ENCODE measurements around the gene OR2W3. TPM values are rescaled to one million over a fixed set of nuclear protein-coding genes. Genes with fewer than 3 reads are reported as not detected.

Gene OR2W3
- polyA plus RNA-seq, 1 donor from 2014 or later: not detected

DNA sequence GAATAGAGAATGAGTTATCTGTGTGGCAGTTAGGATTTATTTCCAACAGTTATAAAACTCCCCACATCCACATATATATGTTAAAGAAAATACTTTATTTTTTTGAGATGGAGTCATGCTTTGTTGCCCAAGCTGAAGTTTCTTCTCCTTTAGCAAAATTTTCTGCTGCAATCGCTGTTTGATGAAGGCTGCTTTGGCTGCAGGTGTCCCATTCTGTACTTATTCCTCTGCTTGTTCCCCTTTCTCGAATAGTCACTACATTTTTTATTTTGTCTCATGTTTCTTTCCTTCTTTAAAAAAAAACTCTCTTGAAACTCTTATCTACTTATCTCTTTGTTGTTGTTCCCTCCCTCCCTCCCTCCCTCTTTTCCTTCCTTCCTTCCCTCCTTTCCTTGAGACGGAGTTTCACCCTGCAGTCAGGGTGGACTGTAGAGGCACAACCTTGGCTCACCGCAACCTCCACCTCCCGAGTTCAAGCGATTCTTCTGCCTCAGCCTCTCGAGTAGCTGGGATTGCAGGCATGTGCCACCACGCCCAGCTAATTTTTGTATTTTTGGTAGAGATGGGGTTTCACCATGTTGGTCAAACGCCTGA lies 10.6 kb downstream of the OR2W3 start:
- Histone ChIP-seq H3K9me3 (ENCODE audit: low read length) (peaks cover 4% of the 10 kb centered on the region), H3K79me2 (replicated peaks; ENCODE audit: insufficient read depth, low read length) (no peaks in the 10 kb centered on the region), H3K27me3 (ENCODE audit: insufficient read depth, low read depth, low read length) (no peaks in the 10 kb centered on the region), H3K27ac (ENCODE audit: low read length) (no peak overlapping the region), H3K4me3 (ENCODE audit: low read length) (no peak overlapping the region), H3K36me3 (ENCODE audit: insufficient read depth, low read length) (no peaks in the 10 kb centered on the region), H3K9ac (ENCODE audit: low read length) (no peak overlapping the region), H3F3A (ENCODE audit: insufficient read depth, low read length, poor library complexity, severe bottlenecking) (no peaks in the 10 kb centered on the region), H4K20me1 (ENCODE audit: insufficient read depth) (no peaks in the 10 kb centered on the region), H3K9me2 (ENCODE audit: insufficient read depth, low read length) (no peaks in the 10 kb centered on the region), H2AFZ (ENCODE audit: low read depth, low read length) (no peak overlapping the region), H3K4me2 (ENCODE audit: low read length) (no peak overlapping the region)
- TF ChIP-seq MXI1 (conservative IDR thresholded peaks at IDR 0.05; ENCODE audit: poor library complexity, severe bottlenecking) (no peak), POLR2AphosphoS5 (IDR thresholded peaks at IDR 0.05) (no peak)
- TF ChIP-seq, protein P1, sequence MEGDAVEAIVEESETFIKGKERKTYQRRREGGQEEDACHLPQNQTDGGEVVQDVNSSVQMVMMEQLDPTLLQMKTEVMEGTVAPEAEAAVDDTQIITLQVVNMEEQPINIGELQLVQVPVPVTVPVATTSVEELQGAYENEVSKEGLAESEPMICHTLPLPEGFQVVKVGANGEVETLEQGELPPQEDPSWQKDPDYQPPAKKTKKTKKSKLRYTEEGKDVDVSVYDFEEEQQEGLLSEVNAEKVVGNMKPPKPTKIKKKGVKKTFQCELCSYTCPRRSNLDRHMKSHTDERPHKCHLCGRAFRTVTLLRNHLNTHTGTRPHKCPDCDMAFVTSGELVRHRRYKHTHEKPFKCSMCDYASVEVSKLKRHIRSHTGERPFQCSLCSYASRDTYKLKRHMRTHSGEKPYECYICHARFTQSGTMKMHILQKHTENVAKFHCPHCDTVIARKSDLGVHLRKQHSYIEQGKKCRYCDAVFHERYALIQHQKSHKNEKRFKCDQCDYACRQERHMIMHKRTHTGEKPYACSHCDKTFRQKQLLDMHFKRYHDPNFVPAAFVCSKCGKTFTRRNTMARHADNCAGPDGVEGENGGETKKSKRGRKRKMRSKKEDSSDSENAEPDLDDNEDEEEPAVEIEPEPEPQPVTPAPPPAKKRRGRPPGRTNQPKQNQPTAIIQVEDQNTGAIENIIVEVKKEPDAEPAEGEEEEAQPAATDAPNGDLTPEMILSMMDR (IDR thresholded peaks at IDR 0.05; ENCODE audit: poor library complexity, severe bottlenecking): no peak

DNA sequence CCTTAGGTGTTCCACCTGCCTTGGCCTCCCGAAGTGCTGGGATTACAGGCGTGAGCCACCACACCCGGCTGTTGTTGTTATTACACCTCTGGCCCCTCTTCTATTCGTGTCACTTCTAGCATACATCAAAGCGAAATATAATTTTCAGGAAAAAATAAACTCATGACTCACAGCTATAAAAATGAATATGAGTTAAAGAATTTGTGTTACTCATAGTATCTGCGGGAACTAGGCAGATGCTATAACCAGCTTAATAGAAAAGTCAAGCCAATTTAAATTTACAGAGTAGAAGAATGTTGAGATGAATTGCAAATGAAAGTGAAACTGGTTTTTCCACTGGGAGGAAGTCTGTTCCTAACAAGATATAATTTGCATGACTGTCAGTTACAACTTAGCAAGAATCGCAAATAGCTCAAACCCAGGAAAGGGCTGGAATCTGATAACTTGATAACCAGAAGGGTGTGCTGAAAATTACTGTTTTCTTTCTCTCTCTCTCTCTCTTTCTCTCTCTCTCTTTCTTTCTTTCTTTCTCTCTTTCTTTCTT lies 11.2 kb downstream of the OR2W3 start:
- H3K9me3 ChIP-seq (ENCODE audit: low read length): peaks cover 4% of the 10 kb centered on the region
- no peak overlapping the region for H3K27ac ChIP-seq (ENCODE audit: low read length)

DNA sequence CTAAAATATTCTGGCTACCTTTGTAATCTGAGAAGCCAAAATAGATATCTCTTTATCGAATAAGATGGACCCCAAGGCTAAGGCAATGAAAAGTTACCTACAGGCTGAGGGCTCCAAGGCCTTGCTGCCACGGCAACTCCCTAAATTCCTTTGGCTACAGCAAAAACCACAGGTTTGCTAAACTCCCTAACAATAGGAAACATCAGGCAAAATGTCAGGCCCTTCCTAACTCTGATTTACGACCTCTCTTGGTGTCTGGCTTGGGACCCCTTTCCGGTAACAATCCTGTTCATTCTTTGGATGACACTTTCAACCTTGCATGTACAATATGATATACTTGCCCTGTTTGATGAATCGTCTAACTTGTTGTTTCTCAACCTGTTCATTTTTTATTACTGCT lies 13.4 kb downstream of the OR2W3 start:
- TF ChIP-seq TAF1 (IDR thresholded peaks at IDR 0.05; ENCODE audit: low read depth) (no peak), EZH2 (IDR thresholded peaks at IDR 0.05; ENCODE audit: borderline replicate concordance, insufficient read depth, low read length, poor library complexity, severe bottlenecking) (no peak), RAD21 (conservative IDR thresholded peaks at IDR 0.05) (no peak), EP300 (conservative IDR thresholded peaks at IDR 0.05; ENCODE audit: poor library complexity, severe bottlenecking) (no peak)
- Histone ChIP-seq H3K27ac (ENCODE audit: low read length) (no peak overlapping the region), H3K9me3 (ENCODE audit: low read length) (peaks cover 4% of the 10 kb centered on the region), H3K79me2 (replicated peaks; ENCODE audit: insufficient read depth, low read length) (no peaks in the 10 kb centered on the region), H3K4me2 (ENCODE audit: low read length) (no peak overlapping the region), H3K9me2 (ENCODE audit: insufficient read depth, low read length) (no peaks in the 10 kb centered on the region), H3K4me3 (ENCODE audit: low read length) (no peak overlapping the region), H3K36me3 (ENCODE audit: insufficient read depth, low read length) (no peaks in the 10 kb centered on the region), H4K20me1 (ENCODE audit: insufficient read depth) (no peaks in the 10 kb centered on the region), H3F3A (ENCODE audit: insufficient read depth, low read length, poor library complexity, severe bottlenecking) (no peaks in the 10 kb centered on the region), H3K9ac (ENCODE audit: low read length) (no peak overlapping the region), H2AFZ (ENCODE audit: low read depth, low read length) (no peak overlapping the region), H3K27me3 (ENCODE audit: insufficient read depth, low read depth, low read length) (no peaks in the 10 kb centered on the region)

More for the DNA sequence above, 11.2 kb downstream of the OR2W3 start:
- Histone ChIP-seq H3K36me3 (ENCODE audit: insufficient read depth, low read length) (no peaks in the 10 kb centered on the region), H3K79me2 (replicated peaks; ENCODE audit: insufficient read depth, low read length) (no peaks in the 10 kb centered on the region), H3K27me3 (ENCODE audit: insufficient read depth, low read depth, low read length) (no peaks in the 10 kb centered on the region), H3K9me2 (ENCODE audit: insufficient read depth, low read length) (no peaks in the 10 kb centered on the region), H3K4me3 (ENCODE audit: low read length) (no peak overlapping the region), H3K9ac (ENCODE audit: low read length) (no peak overlapping the region), H4K20me1 (ENCODE audit: insufficient read depth) (no peaks in the 10 kb centered on the region), H3F3A (ENCODE audit: insufficient read depth, low read length, poor library complexity, severe bottlenecking) (no peaks in the 10 kb centered on the region), H2AFZ (ENCODE audit: low read depth, low read length) (no peak overlapping the region), H3K4me2 (ENCODE audit: low read length) (no peak overlapping the region)
- TF ChIP-seq POLR2AphosphoS5 (IDR thresholded peaks at IDR 0.05) (no peak), TAF1 (IDR thresholded peaks at IDR 0.05; ENCODE audit: low read depth) (no peak)
- TF ChIP-seq, protein P2, sequence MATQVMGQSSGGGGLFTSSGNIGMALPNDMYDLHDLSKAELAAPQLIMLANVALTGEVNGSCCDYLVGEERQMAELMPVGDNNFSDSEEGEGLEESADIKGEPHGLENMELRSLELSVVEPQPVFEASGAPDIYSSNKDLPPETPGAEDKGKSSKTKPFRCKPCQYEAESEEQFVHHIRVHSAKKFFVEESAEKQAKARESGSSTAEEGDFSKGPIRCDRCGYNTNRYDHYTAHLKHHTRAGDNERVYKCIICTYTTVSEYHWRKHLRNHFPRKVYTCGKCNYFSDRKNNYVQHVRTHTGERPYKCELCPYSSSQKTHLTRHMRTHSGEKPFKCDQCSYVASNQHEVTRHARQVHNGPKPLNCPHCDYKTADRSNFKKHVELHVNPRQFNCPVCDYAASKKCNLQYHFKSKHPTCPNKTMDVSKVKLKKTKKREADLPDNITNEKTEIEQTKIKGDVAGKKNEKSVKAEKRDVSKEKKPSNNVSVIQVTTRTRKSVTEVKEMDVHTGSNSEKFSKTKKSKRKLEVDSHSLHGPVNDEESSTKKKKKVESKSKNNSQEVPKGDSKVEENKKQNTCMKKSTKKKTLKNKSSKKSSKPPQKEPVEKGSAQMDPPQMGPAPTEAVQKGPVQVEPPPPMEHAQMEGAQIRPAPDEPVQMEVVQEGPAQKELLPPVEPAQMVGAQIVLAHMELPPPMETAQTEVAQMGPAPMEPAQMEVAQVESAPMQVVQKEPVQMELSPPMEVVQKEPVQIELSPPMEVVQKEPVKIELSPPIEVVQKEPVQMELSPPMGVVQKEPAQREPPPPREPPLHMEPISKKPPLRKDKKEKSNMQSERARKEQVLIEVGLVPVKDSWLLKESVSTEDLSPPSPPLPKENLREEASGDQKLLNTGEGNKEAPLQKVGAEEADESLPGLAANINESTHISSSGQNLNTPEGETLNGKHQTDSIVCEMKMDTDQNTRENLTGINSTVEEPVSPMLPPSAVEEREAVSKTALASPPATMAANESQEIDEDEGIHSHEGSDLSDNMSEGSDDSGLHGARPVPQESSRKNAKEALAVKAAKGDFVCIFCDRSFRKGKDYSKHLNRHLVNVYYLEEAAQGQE (IDR thresholded peaks at IDR 0.05; ENCODE audit: borderline replicate concordance): no peak
